Trophoblast cell (in vitro differentiated cells and primary cell): Measurements from ENCODE around the gene CSF1.
A peak's percentile ranks its signal among the peaks of the same experiment; 100 is the strongest.

ENCODE experiments used
- DNase-seq, 2 donors: peaks; one replicate each; pipeline ENCODE4 v3.0.0-alpha.2; 2016
- H2AFZ ChIP-seq: 2 replicates; pipeline ENCODE4 v1.6.1; 2013; ENCODE audit warnings: low read length, moderate library complexity, mild to moderate bottlenecking; ENCODE audit not compliant: insufficient read depth, poor library complexity
- H2AK5ac ChIP-seq: 2 replicates; pipeline ENCODE4 v1.6.1; 2013; ENCODE audit warnings: mild to moderate bottlenecking, low read length
- H2BK120ac ChIP-seq: 2 replicates; pipeline ENCODE4 v1.6.1; 2013; ENCODE audit warnings: low read length, mild to moderate bottlenecking, moderate library complexity; ENCODE audit not compliant: insufficient read depth, poor library complexity
- H2BK12ac ChIP-seq: 2 replicates; pipeline ENCODE4 v1.6.1; 2013; ENCODE audit warnings: mild to moderate bottlenecking, low read length, moderate library complexity
- H2BK5ac ChIP-seq: 2 replicates; pipeline ENCODE4 v1.6.1; 2013; ENCODE audit warnings: low read length, low read depth, moderate library complexity, mild to moderate bottlenecking; ENCODE audit not compliant: poor library complexity
- H3K14ac ChIP-seq: 2 replicates; pipeline ENCODE4 v1.6.1; 2013; ENCODE audit warnings: mild to moderate bottlenecking, low read length
- H3K18ac ChIP-seq: 2 replicates; pipeline ENCODE4 v1.6.1; 2013; ENCODE audit warnings: mild to moderate bottlenecking, low read length
- H3K23ac ChIP-seq: 2 replicates; pipeline ENCODE4 v1.6.1; 2013; ENCODE audit warnings: low read length
- H3K27ac ChIP-seq: 2 replicates; pipeline ENCODE4 v1.5.1; 2013; ENCODE audit warnings: low read depth, mild to moderate bottlenecking, inconsistent platforms, low read length, moderate library complexity
- H3K27me3 ChIP-seq: 2 replicates; pipeline ENCODE4 v1.6.1; 2013; ENCODE audit warnings: inconsistent platforms, mild to moderate bottlenecking, low read length, moderate library complexity; ENCODE audit not compliant: insufficient read depth
- H3K36me3 ChIP-seq, 2 experiments: 1 replicate in 1 of 2; 2 replicates in 1 of 2; pipeline ENCODE4 v1.6.1; 2013; ENCODE audit warnings: low read length in 2 of 2, mild to moderate bottlenecking in 2 of 2, moderate library complexity in 1 of 2; ENCODE audit not compliant: insufficient read depth in 2 of 2, control insufficient read depth in 1 of 2
- H3K4ac ChIP-seq: 2 replicates; pipeline ENCODE4 v1.6.1; 2013; ENCODE audit warnings: low read depth, mild to moderate bottlenecking, low read length, moderate library complexity
- H3K4me1 ChIP-seq, 2 experiments: 1 replicate in 1 of 2; 2 replicates in 1 of 2; pipeline ENCODE4 v1.6.1; 2013; ENCODE audit warnings: low read length in 2 of 2, mild to moderate bottlenecking in 2 of 2, moderate library complexity in 1 of 2; ENCODE audit not compliant: insufficient read depth in 2 of 2, control insufficient read depth in 1 of 2
- H3K4me2 ChIP-seq: 2 replicates; pipeline ENCODE4 v1.6.1; 2013; ENCODE audit warnings: inconsistent platforms, mild to moderate bottlenecking, low read length, moderate library complexity
- H3K4me3 ChIP-seq: 2 replicates; pipeline ENCODE4 v1.5.1; 2013; ENCODE audit warnings: mild to moderate bottlenecking, low read depth, low read length, inconsistent platforms
- H3K79me1 ChIP-seq: one replicate; pipeline ENCODE4 v1.6.1; 2013; ENCODE audit warnings: low read length
- H3K79me2 ChIP-seq: 2 replicates; pipeline ENCODE4 v1.6.1; 2013; ENCODE audit warnings: low read length, mild to moderate bottlenecking; ENCODE audit not compliant: control insufficient read depth, insufficient read depth, poor library complexity
- H3K9ac ChIP-seq: 2 replicates; pipeline ENCODE4 v1.6.1; 2013; ENCODE audit warnings: mild to moderate bottlenecking, low read length
- H3K9me3 ChIP-seq: 2 replicates; pipeline ENCODE4 v1.6.1; 2013; ENCODE audit warnings: low read depth, mild to moderate bottlenecking, control low read depth, inconsistent platforms, low read length; ENCODE audit not compliant: insufficient read depth
- H4K12ac ChIP-seq: 2 replicates; pipeline ENCODE4 v1.6.1; 2013; ENCODE audit warnings: low read depth, mild to moderate bottlenecking, low read length, moderate library complexity
- H4K8ac ChIP-seq: 2 replicates; pipeline ENCODE4 v1.6.1; 2013; ENCODE audit warnings: low read depth, mild to moderate bottlenecking, low read length, moderate library complexity
- H4K91ac ChIP-seq: one replicate; pipeline ENCODE4 v1.6.1; 2013; ENCODE audit warnings: low read depth, mild to moderate bottlenecking, low read length, moderate library complexity
- WGBS: extraction: QIAGEN DNeasy Blood & Tissue Kit; methylation state at CpG from one replicate; pipeline ENCODE4 v1.1.7; 2013; ENCODE audit warnings: missing lambda C conversion rate; ENCODE audit not compliant: insufficient read length, insufficient coverage; ENCODE audit errors: extremely low coverage; 5-methylcytosine and 5-hydroxymethylcytosine counted together

The CSF1 gene

GRCh38 chr1:109931911-109932636 lies 21.4 kb downstream of the CSF1 start:
- WGBS = no CpG with 5 or more reads among the region's 3 CpGs
- no peak overlapping the region for H4K12ac ChIP-seq
- no peak overlapping the region for H2AFZ ChIP-seq
- H3K18ac ChIP-seq = no peak overlapping the region
- H4K91ac ChIP-seq = no peak overlapping the region
- H3K4me1 ChIP-seq = peaks cover 29 to 33% of the 10 kb centered on the region in 2 experiments
- no peak overlapping the region for H4K8ac ChIP-seq
- no peak overlapping the region for H3K14ac ChIP-seq
- no peaks in the 10 kb centered on the region for H3K27me3 ChIP-seq
- peaks cover 1% of the 10 kb centered on the region for H3K79me2 ChIP-seq
- H2BK12ac ChIP-seq = peak overlapping the region; percentile 63
- no peak overlapping the region for H2BK120ac ChIP-seq
- H2AK5ac ChIP-seq = no peak overlapping the region
- H3K23ac ChIP-seq = no peak overlapping the region
- H3K4ac ChIP-seq = no peak overlapping the region
- H3K4me2 ChIP-seq = no peak overlapping the region
- H3K9me3 ChIP-seq = no peaks in the 10 kb centered on the region
- H3K9ac ChIP-seq = no peak overlapping the region
- peaks cover 19% of the 10 kb centered on the region for H3K79me1 ChIP-seq
- H2BK5ac ChIP-seq = no peak overlapping the region
- DNase-seq = no peak
- H3K27ac ChIP-seq = no peak overlapping the region
- H3K36me3 ChIP-seq = peaks cover 22% of the 10 kb centered on the region in 2 experiments
- H3K4me3 ChIP-seq = no peak overlapping the region

GRCh38 chr1:109932679-109933078 lies 22.0 kb downstream of the CSF1 start:
- Histone ChIP-seq H3K79me2 (peaks cover 1% of the 10 kb centered on the region), H4K91ac (peak overlapping the region; percentile 8), H3K4me2 (no peak overlapping the region), H3K4me3 (no peak overlapping the region), H3K18ac (no peak overlapping the region), H4K8ac (no peak overlapping the region), H2BK120ac (no peak overlapping the region), H2AK5ac (no peak overlapping the region), H2BK5ac (no peak overlapping the region), H3K36me3 (peaks cover 19 to 20% of the 10 kb centered on the region in 2 experiments), H3K4ac (no peak overlapping the region), H3K14ac (no peak overlapping the region), H3K4me1 (peaks cover 29 to 32% of the 10 kb centered on the region in 2 experiments), H3K27ac (no peak overlapping the region), H2BK12ac (peak overlapping the region; percentile 50), H4K12ac (no peak overlapping the region), H3K23ac (no peak overlapping the region), H2AFZ (no peak overlapping the region), H3K9me3 (no peaks in the 10 kb centered on the region), H3K27me3 (no peaks in the 10 kb centered on the region), H3K79me1 (peaks cover 19% of the 10 kb centered on the region), H3K9ac (no peak overlapping the region)
- no CpG with 5 or more reads among the region's 5 CpGs for WGBS
- no peak for DNase-seq

GRCh38 chr1:109933856-109934711 lies 23.4 kb downstream of the CSF1 start:
- H3K4me2 ChIP-seq = no peak overlapping the region
- H3K9me3 ChIP-seq = peaks cover 4% of the 10 kb centered on the region
- H2AK5ac ChIP-seq = peak overlapping the region; percentile 73
- H3K9ac ChIP-seq = no peak overlapping the region
- peak overlapping the region; percentile 1 for H2AFZ ChIP-seq
- DNase-seq = peak in 1 of 2 donors; percentile 7
- H3K23ac ChIP-seq = no peak overlapping the region
- no peak overlapping the region for H4K12ac ChIP-seq
- no peak overlapping the region for H3K14ac ChIP-seq
- H3K4ac ChIP-seq = no peak overlapping the region
- H3K27me3 ChIP-seq = no peaks in the 10 kb centered on the region
- peak overlapping the region; percentile 51 for H2BK12ac ChIP-seq
- peaks cover 17% of the 10 kb centered on the region in 2 experiments for H3K4me1 ChIP-seq
- no peak overlapping the region for H3K4me3 ChIP-seq
- no peak overlapping the region for H4K91ac ChIP-seq
- no peak overlapping the region for H4K8ac ChIP-seq
- H2BK5ac ChIP-seq = no peak overlapping the region
- H3K18ac ChIP-seq = no peak overlapping the region
- peaks cover 12% of the 10 kb centered on the region for H3K79me1 ChIP-seq
- WGBS = no CpG with 5 or more reads among the region's 10 CpGs
- H3K79me2 ChIP-seq = peaks cover 1% of the 10 kb centered on the region
- H3K27ac ChIP-seq = no peak overlapping the region
- H3K36me3 ChIP-seq = peaks cover 10 to 14% of the 10 kb centered on the region in 2 experiments
- H2BK120ac ChIP-seq = peak overlapping the region; percentile 45

GRCh38 chr1:109935451-109935900 lies 24.8 kb downstream of the CSF1 start:
- Histone ChIP-seq H4K12ac (no peak overlapping the region), H2AFZ (no peak overlapping the region), H3K4me3 (no peak overlapping the region), H4K91ac (no peak overlapping the region), H3K4ac (no peak overlapping the region), H4K8ac (no peak overlapping the region), H3K79me1 (peaks cover 5% of the 10 kb centered on the region), H3K36me3 (no peaks in the 10 kb centered on the region), H3K27me3 (no peaks in the 10 kb centered on the region), H3K79me2 (peaks cover 1% of the 10 kb centered on the region), H3K9ac (no peak overlapping the region), H3K14ac (no peak overlapping the region), H2BK5ac (no peak overlapping the region), H3K4me1 (peaks cover 5% of the 10 kb centered on the region in 2 experiments), H3K18ac (no peak overlapping the region), H2AK5ac (no peak overlapping the region), H2BK12ac (no peak overlapping the region), H2BK120ac (no peak overlapping the region), H3K23ac (no peak overlapping the region), H3K27ac (no peak overlapping the region), H3K4me2 (no peak overlapping the region), H3K9me3 (peaks cover 4% of the 10 kb centered on the region)
- no CpG with 5 or more reads among the region's 4 CpGs for WGBS
- DNase-seq = no peak
